COLO668 (cell line): Measurements from ENCODE around the gene LRRC8A.
A peak's percentile ranks its signal among the peaks of the same experiment; 100 is the strongest.
"Not testable (repeated sequence)": the region's sequence is repeated elsewhere in the genome, so short reads cannot be mapped to it uniquely, and the experiment has no call there.

Experiments used
- DNase-seq: peaks from one replicate; lab custom pipeline; 2025; ENCODE audit not compliant: unreplicated experiment; lab: John Stamatoyannopoulos, UW

LRRC8A gene

DNA sequence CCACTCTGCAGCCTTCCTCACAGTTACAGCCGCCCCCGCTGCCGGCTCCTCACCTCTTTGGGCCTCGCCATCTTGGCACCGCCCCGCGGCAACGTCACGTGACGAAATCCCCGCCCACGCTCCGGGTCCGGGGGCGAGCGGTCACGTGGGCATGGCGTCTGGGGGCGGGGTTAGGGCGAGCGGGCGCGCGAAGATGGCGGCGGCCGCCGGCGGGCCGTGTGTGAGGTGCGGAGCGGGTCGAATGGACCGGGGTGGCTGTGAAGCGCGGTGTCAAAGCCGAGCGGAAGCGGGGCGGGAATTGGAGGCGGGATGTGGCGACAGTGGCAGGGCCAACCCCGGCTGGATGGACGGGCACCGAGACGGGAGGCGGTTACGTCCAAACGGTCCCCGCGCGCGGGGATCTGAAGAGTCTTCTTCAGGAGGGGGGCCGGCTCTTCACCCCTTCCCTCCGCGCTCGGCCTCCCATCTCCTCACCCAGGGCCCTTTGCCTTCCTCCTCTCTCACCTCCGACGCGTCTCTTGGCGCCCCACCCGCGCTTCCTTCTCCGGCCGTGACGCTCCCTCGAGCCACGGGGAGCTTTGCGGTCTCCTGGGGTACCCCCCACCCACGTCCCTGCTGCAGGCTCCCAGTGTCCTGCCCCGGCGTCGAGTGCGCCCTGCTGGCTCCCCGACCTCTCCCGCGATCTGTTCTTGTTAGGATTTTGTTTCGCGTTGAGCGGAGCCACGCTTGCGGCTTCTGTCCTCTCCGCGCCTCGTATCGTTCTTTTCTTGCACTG, 65.8 kb downstream of the LRRC8A start, which contains the start of the genes DOLK and NUP188:
Gene DOLK (minus strand): TSS at position 77 of the 775 bp plus-strand sequence. CDS start 300 bp downstream, outside the sequence.
Gene NUP188 (plus strand): TSS at position 173 of the 775 bp plus-strand sequence. CDS start 21 bp downstream, at position 194.
- DNase-seq = peak; percentile 95

GRCh38 chr9:128961403-128961802, 79.5 kb downstream of the LRRC8A start:
- not testable (repeated sequence) for DNase-seq
